Measurements from ENCODE around the gene NAPSA. TPM values are rescaled to one million over a fixed set of nuclear protein-coding genes. Genes with fewer than 3 reads are reported as not detected.

NAPSA gene
- total RNA-seq, 3 donors from 2014 or later (not counting 1 experiment from before 2014, with no cell fraction given) = 0.94 to 1.3 (median 0.95) TPM

DNA sequence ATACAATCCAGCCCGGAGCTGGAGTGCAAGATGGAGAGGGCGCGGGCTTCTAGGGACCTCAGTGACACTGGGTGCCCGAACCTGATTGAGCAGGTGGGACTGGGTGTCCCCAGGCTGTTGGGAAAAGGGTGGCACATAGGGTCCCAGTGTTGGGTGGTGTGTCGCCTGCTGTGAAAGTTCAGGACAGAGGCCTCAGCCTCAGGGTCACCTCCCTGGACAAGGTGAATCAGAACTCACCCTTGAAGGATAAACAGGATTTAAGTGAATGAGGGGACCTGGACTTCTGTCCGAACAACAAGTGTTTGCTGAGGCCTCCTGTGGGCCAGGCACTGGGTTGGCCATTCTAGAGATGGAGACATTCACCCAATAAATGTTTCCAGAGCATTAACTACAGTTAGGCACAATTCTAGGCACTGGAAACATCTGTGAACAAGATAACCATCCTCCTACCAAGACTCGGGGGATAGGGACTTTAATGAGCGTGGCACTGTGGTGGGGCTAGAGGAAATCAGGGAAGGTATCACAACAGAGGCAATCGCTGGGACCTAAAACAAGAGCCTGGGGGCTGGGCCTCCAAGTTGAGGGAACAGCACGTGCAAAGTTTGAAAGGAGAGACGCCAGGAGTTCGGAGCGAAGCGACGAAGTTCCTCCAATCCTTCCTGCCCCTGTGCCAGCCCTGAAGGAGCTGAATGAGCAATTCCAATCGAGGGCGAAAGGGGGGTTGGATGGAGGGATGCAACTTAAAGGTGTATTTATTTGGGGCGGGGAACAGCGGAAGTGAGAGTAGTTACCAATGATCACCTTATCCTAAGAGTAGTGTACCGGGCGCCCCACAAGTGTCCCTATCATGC, 17.8 kb upstream of the NAPSA start:
- ATAC-seq (no peak), DNase-seq (peak in 1 of 2 donors; percentile 27)
- Histone ChIP-seq H3K27ac (ENCODE audit: low read length) (peak overlapping the region; percentile 78), H3K27me3 (ENCODE audit: control insufficient read depth, insufficient read depth, low read length) (no peaks in the 10 kb centered on the region), H3K36me3 (ENCODE audit: control insufficient read depth, insufficient read depth, low read length) (peaks cover 41% of the 10 kb centered on the region), H3K4me1 (ENCODE audit: control insufficient read depth, insufficient read depth, low read length) (peaks cover 21% of the 10 kb centered on the region), H3K9me3 (ENCODE audit: control insufficient read depth, insufficient read depth, low read length) (no peaks in the 10 kb centered on the region), H3K4me3 (ENCODE audit: low read length) (peak overlapping the region; percentile 34)
- Mint-ChIP-seq H3K4me3 (peak overlapping the region; percentile 98), H3K27ac (peak overlapping the region; percentile 94 to 97), H3K27me3 (ENCODE audit: low read depth in 2 of 2) (no peaks in the 10 kb centered on the region), H3K9me3 (no peaks in the 10 kb centered on the region), H3K36me3 (no peaks in the 10 kb centered on the region), H3K4me1 (peaks cover 30 to 40% of the 10 kb centered on the region in 2 donors)
- intact Hi-C loops (cut with micrococcal nuclease) = no loop called here
- WGBS (ENCODE audit: insufficient coverage) = 68% methylated on average over 21 of the region's 21 CpGs
- TF ChIP-seq, protein P1, sequence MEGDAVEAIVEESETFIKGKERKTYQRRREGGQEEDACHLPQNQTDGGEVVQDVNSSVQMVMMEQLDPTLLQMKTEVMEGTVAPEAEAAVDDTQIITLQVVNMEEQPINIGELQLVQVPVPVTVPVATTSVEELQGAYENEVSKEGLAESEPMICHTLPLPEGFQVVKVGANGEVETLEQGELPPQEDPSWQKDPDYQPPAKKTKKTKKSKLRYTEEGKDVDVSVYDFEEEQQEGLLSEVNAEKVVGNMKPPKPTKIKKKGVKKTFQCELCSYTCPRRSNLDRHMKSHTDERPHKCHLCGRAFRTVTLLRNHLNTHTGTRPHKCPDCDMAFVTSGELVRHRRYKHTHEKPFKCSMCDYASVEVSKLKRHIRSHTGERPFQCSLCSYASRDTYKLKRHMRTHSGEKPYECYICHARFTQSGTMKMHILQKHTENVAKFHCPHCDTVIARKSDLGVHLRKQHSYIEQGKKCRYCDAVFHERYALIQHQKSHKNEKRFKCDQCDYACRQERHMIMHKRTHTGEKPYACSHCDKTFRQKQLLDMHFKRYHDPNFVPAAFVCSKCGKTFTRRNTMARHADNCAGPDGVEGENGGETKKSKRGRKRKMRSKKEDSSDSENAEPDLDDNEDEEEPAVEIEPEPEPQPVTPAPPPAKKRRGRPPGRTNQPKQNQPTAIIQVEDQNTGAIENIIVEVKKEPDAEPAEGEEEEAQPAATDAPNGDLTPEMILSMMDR (IDR thresholded peaks at IDR 0.05) = no peak

DNA sequence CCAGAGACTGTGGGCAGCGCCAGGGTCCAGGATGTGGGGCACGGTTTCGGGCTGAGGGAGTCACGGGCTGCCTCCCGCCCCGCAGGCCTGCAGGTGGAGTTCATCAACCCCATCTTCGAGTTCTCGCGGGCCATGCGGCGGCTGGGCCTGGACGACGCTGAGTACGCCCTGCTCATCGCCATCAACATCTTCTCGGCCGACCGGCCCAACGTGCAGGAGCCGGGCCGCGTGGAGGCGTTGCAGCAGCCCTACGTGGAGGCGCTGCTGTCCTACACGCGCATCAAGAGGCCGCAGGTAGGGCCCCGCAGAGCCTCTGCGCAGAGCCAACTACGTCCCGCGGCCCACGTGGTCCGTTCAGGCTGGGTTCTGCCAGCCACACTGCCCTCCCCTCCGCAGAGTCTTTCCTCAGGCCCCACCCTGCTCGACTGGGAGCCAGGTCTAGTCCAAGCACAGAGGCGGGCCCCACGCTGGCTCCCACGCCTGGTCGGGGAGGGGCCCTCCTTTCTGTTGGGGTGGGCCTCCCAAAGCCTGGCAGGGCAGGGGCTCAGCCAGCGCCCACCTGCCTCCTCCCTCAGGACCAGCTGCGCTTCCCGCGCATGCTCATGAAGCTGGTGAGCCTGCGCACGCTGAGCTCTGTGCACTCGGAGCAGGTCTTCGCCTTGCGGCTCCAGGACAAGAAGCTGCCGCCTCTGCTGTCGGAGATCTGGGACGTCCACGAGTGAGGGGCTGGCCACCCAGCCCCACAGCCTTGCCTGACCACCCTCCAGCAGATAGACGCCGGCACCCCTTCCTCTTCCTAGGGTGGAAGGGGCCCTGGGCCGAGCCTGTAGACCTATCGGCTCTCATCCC, 16.7 kb upstream of the NAPSA start:
- H3K4me3 Mint-ChIP-seq = no peak overlapping the region
- intact Hi-C loops (cut with micrococcal nuclease) = no loop called here
- Histone ChIP-seq H3K36me3 (ENCODE audit: control insufficient read depth, insufficient read depth, low read length) (peaks cover 49% of the 10 kb centered on the region), H3K9me3 (ENCODE audit: control insufficient read depth, insufficient read depth, low read length) (no peaks in the 10 kb centered on the region), H3K4me3 (ENCODE audit: low read length) (no peak overlapping the region), H3K4me1 (ENCODE audit: control insufficient read depth, insufficient read depth, low read length) (peaks cover 22% of the 10 kb centered on the region), H3K27me3 (ENCODE audit: control insufficient read depth, insufficient read depth, low read length) (no peaks in the 10 kb centered on the region), H3K27ac (ENCODE audit: low read length) (no peak overlapping the region)
- H3K27me3 Mint-ChIP-seq (ENCODE audit: low read depth in 2 of 2) = no peaks in the 10 kb centered on the region
- no peak for ATAC-seq
- H3K9me3 Mint-ChIP-seq = no peaks in the 10 kb centered on the region
- DNase-seq = peak in 1 of 2 donors; percentile 28
- 95% methylated on average over 58 of the region's 58 CpGs for WGBS (ENCODE audit: insufficient coverage)
- H3K4me1 Mint-ChIP-seq = peaks cover 30 to 43% of the 10 kb centered on the region in 2 donors
- TF ChIP-seq, protein P1 (IDR thresholded peaks at IDR 0.05) = no peak
- H3K36me3 Mint-ChIP-seq = no peaks in the 10 kb centered on the region
- H3K27ac Mint-ChIP-seq = peak overlapping the region; percentile 51 to 97

GRCh38 chr19:50380751-50381151, 15.3 kb upstream of the NAPSA start:
- no peak overlapping the region for H3K27ac ChIP-seq (ENCODE audit: low read length)
- Mint-ChIP-seq H3K27me3 (ENCODE audit: low read depth in 2 of 2) (no peaks in the 10 kb centered on the region), H3K9me3 (no peaks in the 10 kb centered on the region), H3K4me1 (peaks cover 36 to 52% of the 10 kb centered on the region in 2 donors), H3K36me3 (no peaks in the 10 kb centered on the region), H3K4me3 (no peak overlapping the region), H3K27ac (peak overlapping the region; percentile 47 to 51)
- intact Hi-C loops (cut with micrococcal nuclease) = no loop called here
- peaks cover 29% of the 10 kb centered on the region for H3K4me1 ChIP-seq (ENCODE audit: control insufficient read depth, insufficient read depth, low read length)
- TF ChIP-seq, protein P1 (IDR thresholded peaks at IDR 0.05) = no peak
- peaks cover 49% of the 10 kb centered on the region for H3K36me3 ChIP-seq (ENCODE audit: control insufficient read depth, insufficient read depth, low read length)
- H3K9me3 ChIP-seq (ENCODE audit: control insufficient read depth, insufficient read depth, low read length) = no peaks in the 10 kb centered on the region
- no peaks in the 10 kb centered on the region for H3K27me3 ChIP-seq (ENCODE audit: control insufficient read depth, insufficient read depth, low read length)
- WGBS (ENCODE audit: insufficient coverage) = 93% methylated on average over 7 of the region's 8 CpGs
- no peak for ATAC-seq
- DNase-seq = peak in 1 of 2 donors; percentile 7
- H3K4me3 ChIP-seq (ENCODE audit: low read length) = no peak overlapping the region

Data from natural killer cell (primary cell).